ENCODE measurements around the gene DPP10.
"Not testable (repeated sequence)": the region's sequence is repeated elsewhere in the genome, so short reads cannot be mapped to it uniquely, and the experiment has no call there.

The DPP10 gene

GRCh38 chr2:114517580-114517979 lies 75.1 kb downstream of the DPP10 start:
- no peak for DNase-seq

GRCh38 chr2:114518738-114519137 lies 76.3 kb downstream of the DPP10 start:
- DNase-seq, result no peak

- DNase-seq, result not testable (repeated sequence)
Observed at GRCh38 chr2:114522612-114523011, 80.2 kb downstream of the DPP10 start.

GRCh38 chr2:114525955-114526354 lies 83.5 kb downstream of the DPP10 start:
- no peak for DNase-seq

- no peak for DNase-seq
Observed at GRCh38 chr2:114526841-114527240, 84.4 kb downstream of the DPP10 start.

GRCh38 chr2:114527330-114527983 lies 85.0 kb downstream of the DPP10 start:
- DNase-seq, result no peak

GRCh38 chr2:114534116-114535084 lies 92.0 kb downstream of the DPP10 start:
- DNase-seq, result no peak

- no peak for DNase-seq
Observed at GRCh38 chr2:114537777-114538176, 95.3 kb downstream of the DPP10 start.

GRCh38 chr2:114542695-114543094 lies 100.3 kb downstream of the DPP10 start:
- DNase-seq, result no peak

GRCh38 chr2:114543236-114543766 lies 100.9 kb downstream of the DPP10 start:
- DNase-seq, result no peak

- no peak for DNase-seq
Observed at GRCh38 chr2:114545052-114545451, 102.6 kb downstream of the DPP10 start.

- DNase-seq, result no peak
Observed at GRCh38 chr2:114546531-114546930, 104.1 kb downstream of the DPP10 start.

GRCh38 chr2:114548151-114548550 lies 105.7 kb downstream of the DPP10 start:
- DNase-seq, result no peak

GRCh38 chr2:114550364-114550763 lies 107.9 kb downstream of the DPP10 start:
- DNase-seq, result no peak

GRCh38 chr2:114550895-114551793 lies 108.7 kb downstream of the DPP10 start:
- DNase-seq, result no peak

GRCh38 chr2:114553027-114553426 lies 110.6 kb downstream of the DPP10 start:
- no peak for DNase-seq

GRCh38 chr2:114569166-114569565 lies 126.7 kb downstream of the DPP10 start:
- no peak for DNase-seq

- DNase-seq, result no peak
Observed at GRCh38 chr2:114577657-114578056, 135.2 kb downstream of the DPP10 start.

GRCh38 chr2:114579542-114579941 lies 137.1 kb downstream of the DPP10 start:
- DNase-seq, result no peak

GRCh38 chr2:114580691-114581090 lies 138.2 kb downstream of the DPP10 start:
- DNase-seq, result no peak

GRCh38 chr2:114598329-114598728 lies 155.9 kb downstream of the DPP10 start:
- no peak for DNase-seq

- no peak for DNase-seq
Observed at GRCh38 chr2:114609203-114609602, 166.8 kb downstream of the DPP10 start.

- DNase-seq, result no peak
Observed at GRCh38 chr2:114609801-114610200, 167.4 kb downstream of the DPP10 start.

All from activated CD4-positive, alpha-beta T cell treated with anti-CD3 and anti-CD28 coated beads, Interleukin-2, amount 50 U/mL, for 1 hour (primary cell).